GM23338 (cell line): ENCODE results near the gene FGG. TPM values are rescaled to one million over a fixed set of nuclear protein-coding genes. Genes with fewer than 3 reads are reported as not detected.

Source experiments
- ATAC-seq: fragments of 200-7000 bp; cut with Tn5 transposase; 3 replicates; pipeline ENCODE4 v1.9.1; 2020
- DNase-seq: peaks from one replicate; pipeline ENCODE4 v3.0.0-alpha.2; 2015; ENCODE audit warnings: low spot score
- H2AFZ ChIP-seq: fragments of 200-600 bp; sonication (generic); 2 replicates; pipeline ENCODE4 v1.8.0; 2016; ENCODE audit warnings: antibody characterized with exemption, mild to moderate bottlenecking, moderate library complexity
- H3F3A ChIP-seq: fragments of 200-600 bp; sonication (generic); replicated peaks from 2 replicates; pipeline ENCODE4 v1.8.0; 2017; ENCODE audit warnings: antibody characterized with exemption, mixed run types, low read depth
- H3K27ac ChIP-seq: fragments of 200-600 bp; sonication (generic); 2 replicates; pipeline ENCODE4 v1.6.1; 2016; ENCODE audit warnings: low read depth
- H3K27me3 ChIP-seq: fragments of 200-600 bp; sonication (generic); 2 replicates; pipeline ENCODE4 v1.8.0; 2016; ENCODE audit warnings: mild to moderate bottlenecking, mixed run types, moderate library complexity; ENCODE audit not compliant: insufficient read depth
- H3K36me3 ChIP-seq: fragments of 200-600 bp; sonication (generic); 2 replicates; pipeline ENCODE4 v1.8.0; 2016; ENCODE audit warnings: mild to moderate bottlenecking; ENCODE audit not compliant: insufficient read depth
- H3K4me1 ChIP-seq: fragments of 200-600 bp; sonication (generic); 2 replicates; pipeline ENCODE4 v1.8.0; 2016; ENCODE audit warnings: mild to moderate bottlenecking, moderate library complexity; ENCODE audit not compliant: insufficient read depth
- H3K4me2 ChIP-seq: fragments of 200-600 bp; sonication (generic); 2 replicates; pipeline ENCODE4 v1.7.1; 2017; ENCODE audit warnings: mixed run types
- H3K4me3 ChIP-seq: fragments of 200-600 bp; sonication (generic); 2 replicates; pipeline ENCODE4 v1.6.1; 2016; ENCODE audit warnings: mixed run types
- H3K79me2 ChIP-seq: fragments of 200-600 bp; sonication (generic); replicated peaks from 2 replicates; pipeline ENCODE4 v1.8.0; 2017; ENCODE audit warnings: mild to moderate bottlenecking; ENCODE audit not compliant: insufficient read depth
- H3K9me2 ChIP-seq: fragments of 200-600 bp; sonication (generic); 2 replicates; pipeline ENCODE4 v1.8.0; 2017; ENCODE audit not compliant: insufficient read depth
- H4K20me1 ChIP-seq: fragments of 200-600 bp; sonication (generic); replicated peaks from 2 replicates; pipeline ENCODE4 v1.8.0; 2017; ENCODE audit warnings: mild to moderate bottlenecking; ENCODE audit not compliant: insufficient read depth
- H3K27ac Mint-ChIP-seq: 2 replicates; pipeline ENCODE4 v1.8.0; 2020; ENCODE audit warnings: inconsistent platforms, mild to moderate bottlenecking, moderate library complexity, mixed read lengths
- H3K27me3 Mint-ChIP-seq: 3 replicates; pipeline ENCODE4 v1.8.0; 2022; ENCODE audit warnings: low read depth, mild to moderate bottlenecking, moderate library complexity, mixed read lengths, inconsistent platforms; ENCODE audit not compliant: insufficient read depth, poor library complexity
- H3K36me3 Mint-ChIP-seq: 3 replicates; pipeline ENCODE4 v1.8.0; 2021; ENCODE audit warnings: low read depth, mild to moderate bottlenecking, inconsistent platforms, moderate library complexity, mixed read lengths
- H3K4me1 Mint-ChIP-seq: 3 replicates; pipeline ENCODE4 v1.8.0; 2020; ENCODE audit warnings: mild to moderate bottlenecking, inconsistent platforms, mixed read lengths
- H3K4me3 Mint-ChIP-seq: 3 replicates; pipeline ENCODE4 v1.8.0; 2021; ENCODE audit warnings: moderate library complexity, mild to moderate bottlenecking, inconsistent platforms, mixed read lengths
- H3K9me3 Mint-ChIP-seq: 3 replicates; pipeline ENCODE4 v1.8.0; 2020; ENCODE audit warnings: moderate library complexity, mild to moderate bottlenecking, inconsistent platforms, mixed read lengths
- CREB1 ChIP-seq: fragments of 250-450 bp; sonication (Bioruptor Pico); IDR thresholded peaks from 2 replicates; pipeline ENCODE4 v1.5.0; 2020; ENCODE audit warnings: low read depth, mild to moderate bottlenecking, moderate library complexity
- CTCF ChIP-seq, 2 experiments: fragments of 200-600 bp in 1 of 2; sonication (generic) in 1 of 2; conservative IDR thresholded peaks; 2 replicates each; pipeline versions ENCODE4 v1.5.1 to v1.6.1; 2016 to 2017; ENCODE audit warnings: antibody characterized with exemption in 2 of 2, low read depth in 2 of 2, mild to moderate bottlenecking in 2 of 2, moderate library complexity in 1 of 2
- ETS1 ChIP-seq: IDR thresholded peaks from 2 replicates; pipeline ENCODE4 v1.6.1; 2016; ENCODE audit warnings: antibody characterized with exemption
- EZH2 ChIP-seq: fragments of 200-600 bp; sonication (generic); IDR thresholded peaks from one replicate; pipeline ENCODE4 v1.8.0; 2017; ENCODE audit warnings: antibody characterized with exemption, mild to moderate bottlenecking, low read depth; ENCODE audit not compliant: unreplicated experiment
- EZH2phosphoT487 ChIP-seq: fragments of 200-600 bp; sonication (generic); IDR thresholded peaks from one replicate; pipeline ENCODE4 v1.8.1; 2018; ENCODE audit warnings: antibody characterized with exemption; ENCODE audit not compliant: unreplicated experiment
- NANOG ChIP-seq: IDR thresholded peaks from 2 replicates; pipeline ENCODE4 v1.6.1; 2016; ENCODE audit warnings: antibody characterized with exemption, borderline replicate concordance
- POLR2AphosphoS5 ChIP-seq: IDR thresholded peaks from 2 replicates; pipeline ENCODE4 v1.6.1; 2016; ENCODE audit warnings: antibody characterized with exemption, low read depth
- REST ChIP-seq: IDR thresholded peaks from one replicate; pipeline ENCODE4 v1.6.1; 2018; ENCODE audit warnings: antibody characterized with exemption; ENCODE audit not compliant: unreplicated experiment
- STAT1 ChIP-seq: IDR thresholded peaks from one replicate; pipeline ENCODE4 v1.6.1; 2016; ENCODE audit warnings: antibody characterized with exemption; ENCODE audit not compliant: unreplicated experiment
- ZNF114 ChIP-seq: fragments of 250-450 bp; sonication (Bioruptor Pico); IDR thresholded peaks from 2 replicates; pipeline ENCODE4 v1.5.0; 2020; ENCODE audit warnings: mild to moderate bottlenecking, moderate library complexity
- ZNF331 ChIP-seq: fragments of 250-450 bp; sonication (Bioruptor Pico); IDR thresholded peaks from 2 replicates; pipeline ENCODE4 v1.5.0; 2020; ENCODE audit warnings: low read depth, mild to moderate bottlenecking, moderate library complexity
- polyA plus RNA-seq: library from polyadenylated mRNA; unstranded; fragments of >200 nt; fragmentation: Nextera tagmentation; extraction: Ambion mirVana; gene quantifications from 2 replicates; pipeline ENCODE4 v1.2.1, GENCODE V29; 2016
- total RNA-seq: library from RNA; depleted of rRNA; stranded (reverse); fragments of >200 nt; shearing (Covaris generic); gene quantifications from 2 replicates; pipeline ENCODE4 v1.2.3, GENCODE V29; 2014

Gene FGG
- total and polyA plus RNA-seq, 2 experiments from 2014 or later: not detected

GRCh38 chr4:154590329-154591006 is 22.0 kb downstream of the FGG start, which contains the start of gene FGA:
FGA (minus strand) TSS chr4:154590742; CDS start chr4:154590687, 55 bp downstream.
- no peaks in the 10 kb centered on the region; the same call in 1 of the 2 replicates for H3K9me2 ChIP-seq
- no peak within 1 kb of the TSS for H3K4me3 Mint-ChIP-seq
- H3K36me3 ChIP-seq: no peaks in the 10 kb centered on the region
- H3K4me1 Mint-ChIP-seq: peaks cover 8% of the 10 kb centered on the region
- H3K27me3 Mint-ChIP-seq: no peaks in the 10 kb centered on the region
- DNase-seq (peak; percentile 50), ATAC-seq (peak; percentile 76)
- no peak within 1 kb of the TSS for H3K27ac Mint-ChIP-seq
- H3K27me3 ChIP-seq: no peaks in the 10 kb centered on the region
- no peaks in the 10 kb centered on the region for H4K20me1 ChIP-seq
- TF ChIP-seq CREB1 (no peak), ZNF331 (CRISPR knock-in tag) (no peak), REST (no peak), STAT1 (no peak)
- H3K4me1 ChIP-seq: no peaks in the 10 kb centered on the region
- no peak within 1 kb of the TSS; the same call in 1 of the 2 replicates for H2AFZ ChIP-seq
- no peak within 1 kb of the TSS for H3K4me2 ChIP-seq
- H3K27ac ChIP-seq: no peak within 1 kb of the TSS
- no peaks in the 10 kb centered on the region for H3K36me3 Mint-ChIP-seq
- no peak within 1 kb of the TSS for H3K4me3 ChIP-seq
- no peaks in the 10 kb centered on the region for H3K79me2 ChIP-seq
- no peaks in the 10 kb centered on the region for H3K9me3 Mint-ChIP-seq
- no peaks in the 10 kb centered on the region for H3F3A ChIP-seq

- Histone ChIP-seq H3K9me2 (no peaks in the 10 kb centered on the region; the same call in 1 of the 2 replicates), H3K4me3 (no peak overlapping the region), H3F3A (no peaks in the 10 kb centered on the region), H2AFZ (peak overlapping the region; percentile 84), H3K4me1 (no peaks in the 10 kb centered on the region), H3K27ac (no peak overlapping the region), H3K79me2 (no peaks in the 10 kb centered on the region), H3K36me3 (no peaks in the 10 kb centered on the region), H4K20me1 (no peaks in the 10 kb centered on the region), H3K27me3 (no peaks in the 10 kb centered on the region), H3K4me2 (no peak overlapping the region)
- Mint-ChIP-seq H3K4me1 (peaks cover 8% of the 10 kb centered on the region), H3K4me3 (no peak overlapping the region), H3K27me3 (peaks cover under 1% of the 10 kb centered on the region), H3K27ac (no peak overlapping the region), H3K9me3 (no peaks in the 10 kb centered on the region), H3K36me3 (no peaks in the 10 kb centered on the region)
- DNase-seq: no peak
- ATAC-seq: no peak; the same call in 2 of the 3 replicates
- no peak for TF ChIP-seq POLR2AphosphoS5
- TF ChIP-seq STAT1: no peak
- TF ChIP-seq CREB1: no peak
- TF ChIP-seq EZH2phosphoT487: no peak
- TF ChIP-seq ZNF331 (CRISPR knock-in tag): no peak
- TF ChIP-seq REST: no peak
- TF ChIP-seq CTCF (conservative IDR thresholded peaks at IDR 0.05; ENCODE audit: low read depth in 2 of 2): no peak
- TF ChIP-seq EZH2: no peak
- TF ChIP-seq ZNF114 (CRISPR knock-in tag): no peak
- no peak for TF ChIP-seq ETS1
- TF ChIP-seq NANOG: no peak
Observed at GRCh38 chr4:154589296-154590197, 22.9 kb downstream of the FGG start.
